ENCODE results near the gene CTNNA1.
"Not testable (repeated sequence)": the region's sequence is repeated elsewhere in the genome, so short reads cannot be mapped to it uniquely, and the experiment has no call there.

Gene CTNNA1

GRCh38 chr5:138737494-138738265, 15.5 kb upstream of the CTNNA1 start:
- no peak overlapping the region for H3K4me3 ChIP-seq (ENCODE audit: low read depth, low read length)
- no peak for TF ChIP-seq CTCF (IDR thresholded peaks at IDR 0.05; ENCODE audit: low read depth, low read length)

GRCh38 chr5:138738399-138738798, 14.8 kb upstream of the CTNNA1 start:
- no peak for TF ChIP-seq CTCF (IDR thresholded peaks at IDR 0.05; ENCODE audit: low read depth, low read length)
- H3K4me3 ChIP-seq (ENCODE audit: low read depth, low read length) = no peak overlapping the region

DNA sequence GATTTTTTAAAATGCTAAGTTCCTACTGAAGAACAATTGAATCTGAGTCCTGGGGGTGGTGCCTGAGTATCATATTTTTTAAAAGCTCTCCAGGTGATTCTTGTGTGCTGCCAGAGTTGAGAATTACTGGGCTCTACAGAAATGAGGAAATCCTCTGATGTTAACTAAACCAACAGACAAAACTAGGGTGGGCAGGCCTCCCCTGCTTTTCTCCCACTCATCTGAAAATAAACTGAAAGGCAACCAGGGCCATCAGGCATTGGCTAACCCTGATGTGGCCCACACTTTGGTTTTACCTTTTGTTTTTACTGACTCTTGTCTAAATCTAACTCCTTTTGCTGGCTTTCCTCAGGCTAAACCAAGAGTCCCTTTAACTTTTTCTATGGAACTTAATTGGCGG, 13.3 kb upstream of the CTNNA1 start:
- no peak overlapping the region for H3K4me3 ChIP-seq (ENCODE audit: low read depth, low read length)
- TF ChIP-seq CTCF (IDR thresholded peaks at IDR 0.05; ENCODE audit: low read depth, low read length) = no peak

GRCh38 chr5:138743484-138743883, 9.7 kb upstream of the CTNNA1 start:
- no peak for TF ChIP-seq CTCF (IDR thresholded peaks at IDR 0.05; ENCODE audit: low read depth, low read length)

DNA sequence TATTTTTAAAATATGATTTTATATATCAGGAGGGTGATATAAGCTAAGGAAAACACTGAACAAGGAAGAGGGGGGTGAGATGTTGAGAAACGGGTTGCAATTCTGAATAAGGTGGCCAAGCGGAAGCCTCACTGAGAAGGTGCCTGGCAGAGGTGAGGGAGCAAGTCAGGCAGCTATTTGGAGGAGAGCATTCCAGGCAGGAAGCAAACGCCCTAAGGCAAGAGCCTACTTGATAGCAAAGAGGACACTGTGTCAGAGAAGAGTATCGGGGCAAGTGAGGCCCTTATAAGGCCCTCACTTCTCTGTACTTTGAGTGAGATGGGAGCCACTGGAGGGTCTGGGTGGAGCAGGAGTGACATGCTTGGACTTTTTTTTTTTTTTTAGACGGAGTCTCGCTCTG, 8.0 kb upstream of the CTNNA1 start:
- no peak for TF ChIP-seq CTCF (IDR thresholded peaks at IDR 0.05; ENCODE audit: low read depth, low read length)
- H3K4me3 ChIP-seq (ENCODE audit: low read depth, low read length) = no peak overlapping the region

More at GRCh38 chr5:138743484-138743883, 9.7 kb upstream of the CTNNA1 start:
- H3K4me3 ChIP-seq (ENCODE audit: low read depth, low read length) = no peak overlapping the region

DNA sequence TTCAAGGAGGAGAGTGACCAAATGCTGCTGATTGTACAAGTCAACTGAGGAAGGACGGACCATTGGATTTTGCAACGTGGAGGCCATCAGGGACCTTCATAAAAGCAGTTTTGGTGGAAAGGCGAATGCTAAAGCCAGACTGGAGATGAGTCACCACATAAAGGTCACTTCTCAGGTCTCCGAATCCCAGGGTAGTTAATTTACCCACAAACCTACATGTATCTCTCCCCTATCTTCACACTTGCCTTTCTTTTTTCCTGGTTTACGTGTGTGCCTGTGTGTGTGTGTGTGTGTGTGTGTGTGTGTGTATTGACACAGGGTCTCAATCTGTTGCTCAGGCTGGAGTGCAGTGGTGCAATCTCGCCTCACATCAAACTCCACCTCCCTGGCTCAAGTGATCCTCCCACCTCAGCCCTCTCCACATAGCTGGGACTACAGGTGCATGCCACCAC, 4.6 kb upstream of the CTNNA1 start:
- H3K4me3 ChIP-seq (ENCODE audit: low read depth, low read length) = no peak overlapping the region
- no peak for TF ChIP-seq CTCF (IDR thresholded peaks at IDR 0.05; ENCODE audit: low read depth, low read length)

GRCh38 chr5:138751344-138751743, 1.9 kb upstream of the CTNNA1 start:
- H3K4me3 ChIP-seq (ENCODE audit: low read depth, low read length) = not testable (repeated sequence)

Measured in WI38 (cell line).